HepG2 (cell line): ENCODE data around the gene TBC1D20. TPM values are rescaled to one million over a fixed set of nuclear protein-coding genes. Genes with fewer than 3 reads are reported as not detected.

Experiments
- ADNP ChIP-seq: sonication (generic); formaldehyde crosslinking; IDR thresholded peaks from 2 replicates; pipeline ENCODE4 v1.4.0; 2020; ENCODE audit warnings: missing genetic modification reagents
- BORCS8-MEF2B ChIP-seq: sonication (generic); formaldehyde crosslinking; IDR thresholded peaks from 2 replicates; pipeline ENCODE4 v1.8.0; 2022; ENCODE audit warnings: mild to moderate bottlenecking, missing genetic modification reagents
- FOXP1 ChIP-seq, 2 experiments: fragments of 450-650 bp in 1 of 2; IDR thresholded peaks; 2 replicates each; pipeline ENCODE4 v1.6.1; 2017 to 2018; ENCODE audit warnings: antibody characterized with exemption in 1 of 2
- KDM2A ChIP-seq: sonication (generic); formaldehyde crosslinking; IDR thresholded peaks from 2 replicates; pipeline ENCODE4 v1.4.0; 2020; ENCODE audit warnings: low read depth, missing genetic modification reagents, borderline replicate concordance
- KLF16 ChIP-seq, 2 experiments: sonication (generic) in 1 of 2; formaldehyde crosslinking in 1 of 2; IDR thresholded peaks; 2 replicates each; pipeline versions ENCODE4 v1.6.1 to v1.8.0; 2016 to 2023; ENCODE audit warnings: missing genetic modification reagents in 2 of 2, missing compliant biosample characterization in 1 of 2
- MAF1 ChIP-seq: sonication (generic); formaldehyde crosslinking; IDR thresholded peaks from 2 replicates; pipeline ENCODE4 v1.5.0; 2020; ENCODE audit warnings: missing genetic modification reagents, borderline replicate concordance
- STAG1 ChIP-seq: sonication (generic); formaldehyde crosslinking; IDR thresholded peaks from 2 replicates; pipeline ENCODE4 v1.4.0; 2020; ENCODE audit warnings: missing genetic modification reagents
- ZNF180 ChIP-seq: sonication (generic); formaldehyde crosslinking; IDR thresholded peaks from 2 replicates; pipeline ENCODE4 v1.4.0; 2020; ENCODE audit warnings: low read depth, missing genetic modification reagents, borderline replicate concordance
- ZNF33A ChIP-seq: sonication (generic); formaldehyde crosslinking; IDR thresholded peaks from 2 replicates; pipeline ENCODE4 v1.5.1; 2020; ENCODE audit warnings: missing genetic modification reagents, mild to moderate bottlenecking, moderate library complexity, borderline replicate concordance
- ZNF557 ChIP-seq: sonication (generic); formaldehyde crosslinking; IDR thresholded peaks from 2 replicates; pipeline ENCODE4 v1.4.0; 2020; ENCODE audit warnings: missing genetic modification reagents
- ZNF569 ChIP-seq: sonication (generic); formaldehyde crosslinking; IDR thresholded peaks from 2 replicates; pipeline ENCODE4 v1.5.0; 2020; ENCODE audit warnings: mild to moderate bottlenecking, missing genetic modification reagents, moderate library complexity, borderline replicate concordance
- ZNF615 ChIP-seq: sonication (generic); formaldehyde crosslinking; IDR thresholded peaks from 2 replicates; pipeline ENCODE4 v1.5.0; 2020; ENCODE audit warnings: mild to moderate bottlenecking, missing genetic modification reagents, borderline replicate concordance
- ZNF619 ChIP-seq: sonication (generic); formaldehyde crosslinking; IDR thresholded peaks from 2 replicates; pipeline ENCODE4 v1.4.0; 2020; ENCODE audit warnings: mild to moderate bottlenecking, missing genetic modification reagents
- ZNF747 ChIP-seq: sonication (generic); formaldehyde crosslinking; IDR thresholded peaks from 2 replicates; pipeline ENCODE4 v1.8.1; 2023; ENCODE audit warnings: missing genetic modification reagents, mild to moderate bottlenecking, borderline replicate concordance
- ZNF839 ChIP-seq: sonication (generic); formaldehyde crosslinking; IDR thresholded peaks from 2 replicates; pipeline ENCODE4 v1.4.0; 2020; ENCODE audit warnings: missing genetic modification reagents, mild to moderate bottlenecking, borderline replicate concordance
- polyA plus RNA-seq, 8 experiments: library from polyadenylated mRNA; depleted of rRNA in 3 of 8; stranded (reverse) in 7 of 8; unstranded in 1 of 8; fragments of >200 nt; fragmentation: Illumina TruSeq in 4 of 8; extraction: Trizol in 4 of 8; gene quantifications; 2 replicates each; pipeline versions ENCODE4 v1.2.1 to v1.2.3, GENCODE V29; 2011 to 2016; ENCODE audit warnings: low read depth in 4 of 8, missing spikeins in 1 of 8, mixed read lengths in 1 of 8; ENCODE audit not compliant: insufficient read depth in 1 of 8
- total RNA-seq, 5 experiments: library from RNA; depleted of rRNA; stranded (reverse); fragments of >200 nt; fragmentation: Illumina TruSeq; extraction: Trizol; gene quantifications; 2 replicates each; pipeline ENCODE4 v1.2.3, GENCODE V29; 2016; ENCODE audit warnings: low read depth in 1 of 5
- TF ChIP-seq, protein P1 (sequence below): sonication (generic); formaldehyde crosslinking; IDR thresholded peaks from 2 replicates; pipeline ENCODE4 v1.9.0; 2021; ENCODE audit warnings: missing genetic modification reagents, borderline replicate concordance
- TF ChIP-seq, protein P2 (sequence below): sonication (generic); formaldehyde crosslinking; IDR thresholded peaks from 2 replicates; pipeline ENCODE4 v1.4.0; 2020; ENCODE audit warnings: mild to moderate bottlenecking, missing genetic modification reagents
- TF ChIP-seq, protein P3 (sequence below): sonication (generic); formaldehyde crosslinking; conservative IDR thresholded peaks from 2 replicates; pipeline ENCODE4 v1.4.0; 2020; ENCODE audit warnings: mild to moderate bottlenecking, missing genetic modification reagents, moderate library complexity
- TF ChIP-seq, protein P4 (sequence below): sonication (generic); formaldehyde crosslinking; IDR thresholded peaks from 2 replicates; pipeline ENCODE4 v1.8.0; 2022; ENCODE audit warnings: mild to moderate bottlenecking, missing genetic modification reagents, moderate library complexity

The TBC1D20 gene
- total and polyA plus RNA-seq, 2 of the 13 experiments (the other 11 are each of a cell fraction or from before 2014, with no cell fraction given): 36.6 to 47.1 TPM

DNA sequence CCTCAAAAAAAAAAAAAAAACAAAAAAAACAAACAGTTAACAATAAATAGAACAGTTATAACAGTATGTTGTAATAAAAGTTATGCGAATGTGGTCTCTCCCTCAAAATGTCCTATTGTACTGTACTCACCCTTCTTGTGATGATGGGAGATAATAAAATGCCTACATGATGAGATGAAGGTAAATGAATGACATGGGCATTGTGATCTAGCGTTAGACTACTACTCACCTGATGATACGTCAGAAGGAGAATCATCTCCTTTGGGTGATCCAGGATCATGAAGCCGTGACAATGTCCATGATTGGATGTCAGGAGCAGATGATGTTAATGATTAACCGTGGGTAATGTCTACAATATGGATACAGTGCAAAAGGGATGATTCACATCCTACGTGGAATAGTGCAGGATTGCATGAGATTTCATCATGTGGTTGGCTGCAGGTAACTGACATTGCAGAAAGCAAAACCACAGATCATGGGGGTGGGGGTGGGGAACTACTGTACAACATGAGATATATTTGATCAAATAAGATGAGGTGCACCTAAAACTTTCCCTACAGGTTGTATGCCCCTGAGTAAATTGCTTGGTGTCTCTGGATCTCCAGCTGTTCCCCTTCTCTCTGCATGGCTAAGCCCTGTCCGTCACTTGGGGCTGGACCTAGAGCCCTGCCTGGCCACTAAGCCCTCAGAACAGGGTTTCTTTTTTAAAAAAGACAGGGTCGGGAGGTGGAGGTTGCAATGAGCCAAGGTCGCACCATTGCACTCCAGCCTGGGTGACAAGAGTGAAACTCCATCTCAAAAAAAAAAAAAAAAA, 60.4 kb downstream of the TBC1D20 start (continued):
- TF ChIP-seq, protein P1, sequence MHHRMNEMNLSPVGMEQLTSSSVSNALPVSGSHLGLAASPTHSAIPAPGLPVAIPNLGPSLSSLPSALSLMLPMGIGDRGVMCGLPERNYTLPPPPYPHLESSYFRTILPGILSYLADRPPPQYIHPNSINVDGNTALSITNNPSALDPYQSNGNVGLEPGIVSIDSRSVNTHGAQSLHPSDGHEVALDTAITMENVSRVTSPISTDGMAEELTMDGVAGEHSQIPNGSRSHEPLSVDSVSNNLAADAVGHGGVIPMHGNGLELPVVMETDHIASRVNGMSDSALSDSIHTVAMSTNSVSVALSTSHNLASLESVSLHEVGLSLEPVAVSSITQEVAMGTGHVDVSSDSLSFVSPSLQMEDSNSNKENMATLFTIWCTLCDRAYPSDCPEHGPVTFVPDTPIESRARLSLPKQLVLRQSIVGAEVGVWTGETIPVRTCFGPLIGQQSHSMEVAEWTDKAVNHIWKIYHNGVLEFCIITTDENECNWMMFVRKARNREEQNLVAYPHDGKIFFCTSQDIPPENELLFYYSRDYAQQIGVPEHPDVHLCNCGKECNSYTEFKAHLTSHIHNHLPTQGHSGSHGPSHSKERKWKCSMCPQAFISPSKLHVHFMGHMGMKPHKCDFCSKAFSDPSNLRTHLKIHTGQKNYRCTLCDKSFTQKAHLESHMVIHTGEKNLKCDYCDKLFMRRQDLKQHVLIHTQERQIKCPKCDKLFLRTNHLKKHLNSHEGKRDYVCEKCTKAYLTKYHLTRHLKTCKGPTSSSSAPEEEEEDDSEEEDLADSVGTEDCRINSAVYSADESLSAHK: peak; percentile 49; the same call in 1 of the 2 replicates
- TF ChIP-seq ZNF615 (CRISPR knock-in tag) (no peak), ZNF569 (CRISPR knock-in tag) (peak; percentile 46; the same call in 1 of the 2 replicates), ZNF33A (CRISPR knock-in tag) (no peak), ZNF180 (CRISPR knock-in tag) (no peak), ZNF557 (CRISPR knock-in tag) (no peak), MAF1 (CRISPR knock-in tag) (no peak), KLF16 (CRISPR knock-in tag; IDR thresholded peaks at IDR 0.05) (peak in 1 of 2 experiments; percentile 24; a peak in 1 of 4 replicates), ZNF839 (CRISPR knock-in tag) (no peak), ZNF747 (CRISPR knock-in tag) (no peak), ZNF619 (CRISPR knock-in tag) (no peak), STAG1 (CRISPR knock-in tag) (no peak), KDM2A (CRISPR knock-in tag) (peak; percentile 69), FOXP1 (IDR thresholded peaks at IDR 0.05) (peak; percentile 40), FOXP1 (CRISPR knock-in tag; IDR thresholded peaks at IDR 0.05) (peak; percentile 47; the same call in 1 of the 2 replicates), ADNP (CRISPR knock-in tag) (no peak), BORCS8-MEF2B (peak; percentile 78; the same call in 1 of the 2 replicates)
- TF ChIP-seq, protein P2, sequence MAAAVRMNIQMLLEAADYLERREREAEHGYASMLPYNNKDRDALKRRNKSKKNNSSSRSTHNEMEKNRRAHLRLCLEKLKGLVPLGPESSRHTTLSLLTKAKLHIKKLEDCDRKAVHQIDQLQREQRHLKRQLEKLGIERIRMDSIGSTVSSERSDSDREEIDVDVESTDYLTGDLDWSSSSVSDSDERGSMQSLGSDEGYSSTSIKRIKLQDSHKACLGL (CRISPR knock-in tag): no peak
- TF ChIP-seq, protein P3, sequence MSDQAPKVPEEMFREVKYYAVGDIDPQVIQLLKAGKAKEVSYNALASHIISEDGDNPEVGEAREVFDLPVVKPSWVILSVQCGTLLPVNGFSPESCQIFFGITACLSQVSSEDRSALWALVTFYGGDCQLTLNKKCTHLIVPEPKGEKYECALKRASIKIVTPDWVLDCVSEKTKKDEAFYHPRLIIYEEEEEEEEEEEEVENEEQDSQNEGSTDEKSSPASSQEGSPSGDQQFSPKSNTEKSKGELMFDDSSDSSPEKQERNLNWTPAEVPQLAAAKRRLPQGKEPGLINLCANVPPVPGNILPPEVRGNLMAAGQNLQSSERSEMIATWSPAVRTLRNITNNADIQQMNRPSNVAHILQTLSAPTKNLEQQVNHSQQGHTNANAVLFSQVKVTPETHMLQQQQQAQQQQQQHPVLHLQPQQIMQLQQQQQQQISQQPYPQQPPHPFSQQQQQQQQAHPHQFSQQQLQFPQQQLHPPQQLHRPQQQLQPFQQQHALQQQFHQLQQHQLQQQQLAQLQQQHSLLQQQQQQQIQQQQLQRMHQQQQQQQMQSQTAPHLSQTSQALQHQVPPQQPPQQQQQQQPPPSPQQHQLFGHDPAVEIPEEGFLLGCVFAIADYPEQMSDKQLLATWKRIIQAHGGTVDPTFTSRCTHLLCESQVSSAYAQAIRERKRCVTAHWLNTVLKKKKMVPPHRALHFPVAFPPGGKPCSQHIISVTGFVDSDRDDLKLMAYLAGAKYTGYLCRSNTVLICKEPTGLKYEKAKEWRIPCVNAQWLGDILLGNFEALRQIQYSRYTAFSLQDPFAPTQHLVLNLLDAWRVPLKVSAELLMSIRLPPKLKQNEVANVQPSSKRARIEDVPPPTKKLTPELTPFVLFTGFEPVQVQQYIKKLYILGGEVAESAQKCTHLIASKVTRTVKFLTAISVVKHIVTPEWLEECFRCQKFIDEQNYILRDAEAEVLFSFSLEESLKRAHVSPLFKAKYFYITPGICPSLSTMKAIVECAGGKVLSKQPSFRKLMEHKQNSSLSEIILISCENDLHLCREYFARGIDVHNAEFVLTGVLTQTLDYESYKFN (CRISPR knock-in tag): peak; percentile 93
- TF ChIP-seq, protein P4, sequence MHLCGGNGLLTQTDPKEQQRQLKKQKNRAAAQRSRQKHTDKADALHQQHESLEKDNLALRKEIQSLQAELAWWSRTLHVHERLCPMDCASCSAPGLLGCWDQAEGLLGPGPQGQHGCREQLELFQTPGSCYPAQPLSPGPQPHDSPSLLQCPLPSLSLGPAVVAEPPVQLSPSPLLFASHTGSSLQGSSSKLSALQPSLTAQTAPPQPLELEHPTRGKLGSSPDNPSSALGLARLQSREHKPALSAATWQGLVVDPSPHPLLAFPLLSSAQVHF: no peak
